Mesendoderm (in vitro differentiated cells): ENCODE data around the gene SHLD1.

ENCODE experiments used
- DNase-seq: peaks from one replicate; pipeline ENCODE4 v3.0.0; 2013
- H2AK5ac ChIP-seq: 2 replicates; pipeline ENCODE4 v1.6.1; 2013; ENCODE audit warnings: low read length, inconsistent platforms
- H2BK120ac ChIP-seq: 2 replicates; pipeline ENCODE4 v1.6.1; 2013; ENCODE audit warnings: low read depth, mild to moderate bottlenecking, low read length, moderate library complexity, mixed read lengths
- H2BK15ac ChIP-seq: replicated peaks from 2 replicates; pipeline ENCODE4 v1.6.1; 2013; ENCODE audit warnings: low read depth, mild to moderate bottlenecking, moderate library complexity
- H2BK5ac ChIP-seq: 2 replicates; pipeline ENCODE4 v1.6.1; 2013; ENCODE audit warnings: low read length, inconsistent platforms
- H3K18ac ChIP-seq: 2 replicates; pipeline ENCODE4 v1.6.1; 2013; ENCODE audit warnings: mild to moderate bottlenecking, low read length, mixed read lengths
- H3K23ac ChIP-seq: one replicate; pipeline ENCODE4 v1.6.1; 2013; ENCODE audit warnings: low read length
- H3K27ac ChIP-seq: 2 replicates; pipeline ENCODE4 v1.5.1; 2013; ENCODE audit warnings: low read depth, mild to moderate bottlenecking, inconsistent platforms, low read length, moderate library complexity
- H3K27me3 ChIP-seq: 2 replicates; pipeline ENCODE4 v1.6.1; 2013; ENCODE audit warnings: low read length, control low read depth, mild to moderate bottlenecking, inconsistent platforms; ENCODE audit not compliant: insufficient read depth, poor library complexity
- H3K36me3 ChIP-seq: 2 replicates; pipeline ENCODE4 v1.6.1; 2013; ENCODE audit warnings: low read length, inconsistent platforms; ENCODE audit not compliant: control insufficient read depth, insufficient read depth
- H3K4ac ChIP-seq: one replicate; pipeline ENCODE4 v1.6.1; 2013; ENCODE audit warnings: low read depth, mild to moderate bottlenecking, low read length, moderate library complexity
- H3K4me1 ChIP-seq: 2 replicates; pipeline ENCODE4 v1.6.1; 2013; ENCODE audit warnings: low read depth, low read length, inconsistent platforms; ENCODE audit not compliant: control insufficient read depth
- H3K4me2 ChIP-seq: 2 replicates; pipeline ENCODE4 v1.6.1; 2013; ENCODE audit warnings: low read length
- H3K4me3 ChIP-seq: 2 replicates; pipeline ENCODE4 v1.5.1; 2013; ENCODE audit warnings: mild to moderate bottlenecking, low read length
- H3K56ac ChIP-seq: one replicate; pipeline ENCODE4 v1.6.1; 2013; ENCODE audit warnings: low read length
- H3K79me1 ChIP-seq: 2 replicates; pipeline ENCODE4 v1.6.1; 2013; ENCODE audit warnings: low read length, inconsistent platforms
- H3K79me2 ChIP-seq: 2 replicates; pipeline ENCODE4 v1.6.1; 2013; ENCODE audit warnings: mild to moderate bottlenecking, low read length; ENCODE audit not compliant: control insufficient read depth, insufficient read depth
- H3K9ac ChIP-seq: 2 replicates; pipeline ENCODE4 v1.6.1; 2013; ENCODE audit warnings: low read length, inconsistent platforms
- H4K5ac ChIP-seq: one replicate; pipeline ENCODE4 v1.6.1; 2013; ENCODE audit warnings: low read length
- H4K8ac ChIP-seq: one replicate; pipeline ENCODE4 v1.6.1; 2013; ENCODE audit warnings: low read depth, mild to moderate bottlenecking, control low read depth, low read length, moderate library complexity
- WGBS: extraction: QIAGEN DNeasy Blood & Tissue Kit; methylation state at CpG from one replicate; pipeline ENCODE4 v1.1.7; 2013; ENCODE audit warnings: low lambda C conversion rate, missing lambda C conversion rate; ENCODE audit not compliant: insufficient coverage; ENCODE audit errors: extremely low coverage; 5-methylcytosine and 5-hydroxymethylcytosine counted together

Gene SHLD1

GRCh38 chr20:5767493-5768098 is 17.4 kb downstream of the SHLD1 start:
- Histone ChIP-seq H2AK5ac (no peak overlapping the region), H4K5ac (no peak overlapping the region), H4K8ac (no peak overlapping the region), H3K9ac (no peak overlapping the region), H2BK5ac (no peak overlapping the region), H3K23ac (no peak overlapping the region), H3K18ac (no peak overlapping the region), H3K36me3 (no peaks in the 10 kb centered on the region), H3K4me3 (no peak overlapping the region), H3K79me2 (no peaks in the 10 kb centered on the region), H3K4me1 (no peaks in the 10 kb centered on the region), H2BK15ac (no peak overlapping the region), H3K27me3 (no peaks in the 10 kb centered on the region), H3K27ac (no peak overlapping the region), H3K4me2 (no peak overlapping the region), H3K56ac (no peak overlapping the region), H3K79me1 (no peaks in the 10 kb centered on the region), H3K4ac (no peak overlapping the region), H2BK120ac (no peak overlapping the region)
- no peak for DNase-seq
- no CpG with 5 or more reads among the region's 9 CpGs for WGBS

DNA sequence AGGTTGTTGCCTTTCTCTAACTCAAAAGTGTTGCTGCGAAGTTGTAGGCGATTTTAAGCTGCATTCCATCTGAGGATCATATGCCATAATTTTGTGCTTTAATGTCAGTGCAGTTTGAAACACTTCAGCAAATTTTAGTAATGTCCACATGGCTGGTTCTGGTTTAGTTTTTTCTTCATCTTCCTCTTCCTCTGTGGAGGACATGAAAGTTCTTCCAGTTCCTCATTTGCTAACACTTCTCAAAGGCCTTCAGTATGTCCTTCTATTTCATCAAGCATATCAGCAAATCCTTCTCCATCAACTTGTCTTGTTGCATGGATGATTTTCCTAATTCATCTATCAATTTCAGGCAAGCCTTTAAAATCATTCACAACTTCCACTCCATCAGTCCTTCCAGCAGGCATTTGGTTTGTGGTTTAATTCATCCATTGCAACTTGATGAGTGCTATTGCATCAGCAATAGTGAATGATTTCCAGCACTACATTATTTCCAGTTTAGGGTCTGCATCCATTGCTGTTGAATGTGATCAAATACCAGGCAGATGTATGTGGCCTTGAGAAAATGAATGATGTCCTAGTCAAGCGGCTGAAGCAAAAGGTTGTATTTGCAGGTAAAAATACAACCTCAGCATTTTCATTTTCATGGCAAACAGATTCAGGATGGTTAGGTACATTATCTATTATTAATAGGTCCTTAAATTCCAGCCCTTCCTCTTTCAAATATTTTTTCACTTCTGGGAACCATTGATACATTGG is 20.2 kb downstream of the SHLD1 start:
- Histone ChIP-seq H2AK5ac (no peak overlapping the region), H2BK15ac (no peak overlapping the region), H3K23ac (no peak overlapping the region), H3K4me2 (no peak overlapping the region), H3K4me3 (no peak overlapping the region), H3K27me3 (no peaks in the 10 kb centered on the region), H3K18ac (no peak overlapping the region), H3K9ac (no peak overlapping the region), H3K56ac (no peak overlapping the region), H2BK5ac (no peak overlapping the region), H4K8ac (no peak overlapping the region), H3K4ac (no peak overlapping the region), H3K79me1 (no peaks in the 10 kb centered on the region), H3K4me1 (no peaks in the 10 kb centered on the region), H2BK120ac (no peak overlapping the region), H3K36me3 (no peaks in the 10 kb centered on the region), H4K5ac (no peak overlapping the region), H3K79me2 (no peaks in the 10 kb centered on the region), H3K27ac (no peak overlapping the region)
- WGBS: no CpG with 5 or more reads among the region's 3 CpGs
- no peak for DNase-seq

DNA sequence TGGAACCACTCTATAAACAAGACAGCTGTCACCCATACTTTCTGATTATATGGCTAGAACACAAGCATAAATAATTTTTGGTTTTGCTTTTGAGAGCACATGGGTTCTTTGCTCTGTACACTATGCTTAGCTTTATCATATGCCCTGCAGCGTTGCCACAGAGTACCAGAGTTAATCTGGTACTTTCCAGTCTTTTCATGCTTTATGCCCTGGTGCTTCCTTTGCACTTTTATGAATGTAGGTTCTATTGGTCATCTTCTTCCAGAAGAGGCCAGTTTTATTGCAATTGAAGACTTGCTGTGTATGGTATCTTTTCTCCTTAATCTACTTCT is 20.8 kb downstream of the SHLD1 start:
- Histone ChIP-seq H3K79me2 (no peaks in the 10 kb centered on the region), H3K23ac (no peak overlapping the region), H3K36me3 (no peaks in the 10 kb centered on the region), H3K56ac (no peak overlapping the region), H3K27ac (no peak overlapping the region), H3K9ac (no peak overlapping the region), H3K79me1 (no peaks in the 10 kb centered on the region), H3K27me3 (no peaks in the 10 kb centered on the region), H2AK5ac (no peak overlapping the region), H2BK120ac (no peak overlapping the region), H3K4me3 (no peak overlapping the region), H3K4me1 (no peaks in the 10 kb centered on the region), H4K5ac (no peak overlapping the region), H3K18ac (no peak overlapping the region), H4K8ac (no peak overlapping the region), H2BK15ac (no peak overlapping the region), H2BK5ac (no peak overlapping the region), H3K4ac (no peak overlapping the region), H3K4me2 (no peak overlapping the region)
- no peak for DNase-seq
- WGBS: no CpG with 5 or more reads among the region's 1 CpG

GRCh38 chr20:5772704-5773103 is 22.5 kb downstream of the SHLD1 start:
- no peak for DNase-seq
- H2BK15ac ChIP-seq: no peak overlapping the region
- H4K5ac ChIP-seq: no peak overlapping the region
- no peak overlapping the region for H3K23ac ChIP-seq
- H4K8ac ChIP-seq: no peak overlapping the region
- no peak overlapping the region for H3K4ac ChIP-seq
- no peak overlapping the region for H3K56ac ChIP-seq
- WGBS: no CpG with 5 or more reads among the region's 5 CpGs
- H3K27me3 ChIP-seq: no peaks in the 10 kb centered on the region
- no peak overlapping the region for H3K4me3 ChIP-seq
- H2BK5ac ChIP-seq: no peak overlapping the region
- H3K79me2 ChIP-seq: no peaks in the 10 kb centered on the region
- H2BK120ac ChIP-seq: no peak overlapping the region
- no peak overlapping the region for H3K18ac ChIP-seq
- H3K4me1 ChIP-seq: no peaks in the 10 kb centered on the region
- no peak overlapping the region for H3K4me2 ChIP-seq
- H2AK5ac ChIP-seq: no peak overlapping the region
- no peak overlapping the region for H3K27ac ChIP-seq
- no peak overlapping the region for H3K9ac ChIP-seq
- H3K79me1 ChIP-seq: no peaks in the 10 kb centered on the region
- no peaks in the 10 kb centered on the region for H3K36me3 ChIP-seq

DNA sequence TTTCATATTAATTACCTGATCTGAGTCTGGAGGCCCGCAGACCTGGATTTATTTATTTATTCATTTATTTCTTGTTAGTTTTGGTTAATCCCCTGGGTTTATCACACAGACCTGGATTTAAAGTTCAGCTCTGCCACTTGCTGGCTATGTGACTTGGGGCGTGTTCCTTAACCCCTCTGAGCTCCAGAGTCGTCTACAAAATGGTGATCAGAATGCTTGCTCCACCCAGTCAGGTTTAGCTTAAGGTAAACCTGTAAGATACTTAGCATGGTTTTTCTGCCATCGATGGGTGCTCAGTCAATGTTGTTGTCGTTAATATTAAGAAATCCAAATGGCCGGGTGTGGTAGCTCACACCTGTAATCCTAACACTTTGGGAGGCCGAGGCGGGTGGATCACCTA is 23.4 kb downstream of the SHLD1 start:
- Histone ChIP-seq H3K23ac (no peak overlapping the region), H3K79me1 (no peaks in the 10 kb centered on the region), H3K4ac (no peak overlapping the region), H3K27me3 (no peaks in the 10 kb centered on the region), H3K56ac (no peak overlapping the region), H4K8ac (no peak overlapping the region), H2AK5ac (no peak overlapping the region), H3K79me2 (no peaks in the 10 kb centered on the region), H3K27ac (no peak overlapping the region), H2BK15ac (no peak overlapping the region), H3K18ac (no peak overlapping the region), H3K4me3 (no peak overlapping the region), H4K5ac (no peak overlapping the region), H2BK120ac (no peak overlapping the region), H3K36me3 (no peaks in the 10 kb centered on the region), H3K4me1 (no peaks in the 10 kb centered on the region), H3K4me2 (no peak overlapping the region), H3K9ac (no peak overlapping the region), H2BK5ac (no peak overlapping the region)
- no CpG with 5 or more reads among the region's 8 CpGs for WGBS
- no peak for DNase-seq

DNA sequence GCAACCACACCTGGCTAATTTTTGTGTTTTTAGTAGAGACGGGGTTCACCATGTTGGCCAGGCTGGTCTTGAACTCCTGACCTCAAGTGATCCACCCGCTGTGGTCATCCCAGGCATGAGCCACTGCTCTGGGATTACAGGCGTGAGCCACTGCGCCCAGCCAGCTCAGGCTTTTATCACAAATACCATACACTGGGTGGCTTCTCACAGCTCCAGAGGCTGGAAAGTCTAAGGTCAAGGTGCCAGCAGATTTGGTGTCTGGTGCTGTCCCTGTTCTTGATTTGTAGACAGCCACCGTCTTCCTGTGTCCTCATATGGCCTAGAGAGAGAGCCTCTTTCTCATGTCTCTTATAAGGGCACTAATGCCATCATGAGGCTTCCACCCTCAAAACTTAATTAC is 25.9 kb downstream of the SHLD1 start:
- H3K23ac ChIP-seq: no peak overlapping the region
- H3K36me3 ChIP-seq: no peaks in the 10 kb centered on the region
- no peak overlapping the region for H2BK120ac ChIP-seq
- H4K5ac ChIP-seq: no peak overlapping the region
- no peak for DNase-seq
- H3K4me1 ChIP-seq: no peaks in the 10 kb centered on the region
- H4K8ac ChIP-seq: no peak overlapping the region
- H3K79me2 ChIP-seq: no peaks in the 10 kb centered on the region
- H2AK5ac ChIP-seq: no peak overlapping the region
- no peak overlapping the region for H2BK15ac ChIP-seq
- H3K18ac ChIP-seq: no peak overlapping the region
- H3K56ac ChIP-seq: no peak overlapping the region
- no peaks in the 10 kb centered on the region for H3K79me1 ChIP-seq
- H3K9ac ChIP-seq: no peak overlapping the region
- no peak overlapping the region for H2BK5ac ChIP-seq
- H3K4ac ChIP-seq: no peak overlapping the region
- H3K4me2 ChIP-seq: no peak overlapping the region
- WGBS: no CpG with 5 or more reads among the region's 5 CpGs
- no peak overlapping the region for H3K27ac ChIP-seq
- no peaks in the 10 kb centered on the region for H3K27me3 ChIP-seq
- H3K4me3 ChIP-seq: no peak overlapping the region
